A549 (cell line): Measurements from ENCODE around the gene TPD52L1. TPM values are rescaled to one million over a fixed set of nuclear protein-coding genes. Genes with fewer than 3 reads are reported as not detected.

ENCODE experiments used
- ATAC-seq, 2 experiments: fragments of 200-7000 bp in 1 of 2; fragments of >200 bp in 1 of 2; cut with Nextera tagmentation in 1 of 2; cut with Tn5 transposase in 1 of 2; 3 replicates each; pipeline versions ENCODE4 v1.8.0 to v1.9.1; 2018 to 2020; ENCODE audit warnings: mild to moderate bottlenecking in 1 of 2, moderate library complexity in 1 of 2
- CTCF ChIA-PET: fragments of 300-600 bp; sonication (Branson Sonifier 250); formaldehyde crosslinking; extraction: SDS; loops from one replicate; lab custom pipeline; 2021; ENCODE audit warnings: antibody characterized with exemption, inconsistent platforms; lab: Yijun Ruan, JAX
- POLR2A ChIA-PET: fragments of 350-600 bp; formaldehyde crosslinking; extraction: SDS; loops from one replicate; lab custom pipeline; 2021; ENCODE audit warnings: antibody characterized with exemption, inconsistent platforms; lab: Yijun Ruan, JAX
- DNase-seq, 2 experiments: peaks; one replicate each; pipeline versions ENCODE4 v3.0.0 to v3.0.0-alpha.2; 2011 to 2016; ENCODE audit warnings: low read depth in 1 of 2, low spot score in 1 of 2
- FAIRE-seq: peaks from 2 replicates; lab custom pipeline; 2011; peaks lifted over from hg19 to GRCh38; lab: Jason Lieb, UNC
- H3K27ac ChIP-seq, 2 experiments: fragments of >200 bp; sonication (Bioruptor Twin); formaldehyde crosslinking; 3 replicates each; pipeline ENCODE4 v1.5.1; 2016 to 2017
- H3K4me1 ChIP-seq: fragments of >200 bp; sonication (Bioruptor Twin); formaldehyde crosslinking; 3 replicates; pipeline ENCODE4 v1.6.1; 2016
- H3K4me2 ChIP-seq: fragments of >200 bp; sonication (Bioruptor Twin); formaldehyde crosslinking; 3 replicates; pipeline ENCODE4 v1.6.1; 2016
- H3K4me3 ChIP-seq: fragments of >200 bp; sonication (Bioruptor Twin); formaldehyde crosslinking; 3 replicates; pipeline ENCODE4 v1.5.1; 2016
- H3K9me3 ChIP-seq: fragments of >200 bp; sonication (Bioruptor Twin); formaldehyde crosslinking; 3 replicates; pipeline ENCODE4 v1.6.1; 2016
- ATOH8 ChIP-seq: fragments of 250-450 bp; sonication (Bioruptor Pico); IDR thresholded peaks from 2 replicates; pipeline ENCODE4 v1.5.0; 2020; ENCODE audit warnings: low read depth, mild to moderate bottlenecking, moderate library complexity
- CEBPB ChIP-seq, 2 experiments: fragments of >200 bp in 1 of 2; sonication (Bioruptor Twin) in 1 of 2; formaldehyde crosslinking in 1 of 2; IDR thresholded peaks; 2 replicates each; pipeline ENCODE4 v1.6.1; 2012 to 2016
- CHD4 ChIP-seq: fragments of 200-600 bp; sonication (generic); IDR thresholded peaks from 2 replicates; pipeline ENCODE4 v1.6.1; 2016; ENCODE audit warnings: antibody characterized with exemption, mild to moderate bottlenecking, borderline replicate concordance
- E2F6 ChIP-seq: IDR thresholded peaks from 2 replicates; pipeline ENCODE4 v1.6.1; 2012; ENCODE audit warnings: low read depth, borderline replicate concordance
- ELK1 ChIP-seq: fragments of 150-350 bp; IDR thresholded peaks from 2 replicates; pipeline ENCODE4 v1.6.1; 2014; ENCODE audit warnings: low read depth, mild to moderate bottlenecking, low read length
- EP300 ChIP-seq, 2 experiments: fragments of >200 bp; sonication (Bioruptor Twin); formaldehyde crosslinking; IDR thresholded peaks; 2 replicates in 1 of 2; 3 replicates in 1 of 2; pipeline ENCODE4 v1.6.1; 2016 to 2017
- ESRRA ChIP-seq: fragments of 150-350 bp; IDR thresholded peaks from 2 replicates; pipeline ENCODE4 v1.6.1; 2014; ENCODE audit warnings: mild to moderate bottlenecking, low read length, borderline replicate concordance
- FOSB ChIP-seq: fragments of 250-450 bp; sonication (Bioruptor Pico); IDR thresholded peaks from 2 replicates; pipeline ENCODE4 v1.5.0; 2020; ENCODE audit warnings: mild to moderate bottlenecking, moderate library complexity
- FOSL2 ChIP-seq, 2 experiments: fragments of 450-650 bp in 1 of 2; fragments of >200 bp in 1 of 2; sonication (Bioruptor Twin) in 1 of 2; formaldehyde crosslinking; IDR thresholded peaks; 2 replicates each; pipeline versions ENCODE4 v1.5.0 to v1.6.1; 2016 to 2020; ENCODE audit warnings: mild to moderate bottlenecking in 1 of 2, moderate library complexity in 1 of 2
- HEYL ChIP-seq: fragments of 250-450 bp; sonication (Bioruptor Pico); IDR thresholded peaks from 2 replicates; pipeline ENCODE4 v1.8.0; 2021; ENCODE audit warnings: mild to moderate bottlenecking, moderate library complexity
- HOXA7 ChIP-seq: fragments of 250-450 bp; sonication (Bioruptor Pico); IDR thresholded peaks from 2 replicates; pipeline ENCODE4 v1.5.0; 2020; ENCODE audit warnings: mild to moderate bottlenecking, moderate library complexity
- HOXB5 ChIP-seq: fragments of 250-450 bp; sonication (Bioruptor Pico); IDR thresholded peaks from 2 replicates; pipeline ENCODE4 v1.5.0; 2020; ENCODE audit warnings: mild to moderate bottlenecking, moderate library complexity
- KDM1A ChIP-seq: fragments of 200-600 bp; sonication (generic); IDR thresholded peaks from 2 replicates; pipeline ENCODE4 v1.6.1; 2016; ENCODE audit warnings: low read depth, mild to moderate bottlenecking
- KDM5A ChIP-seq: fragments of 200-600 bp; sonication (generic); IDR thresholded peaks from 2 replicates; pipeline ENCODE4 v1.6.1; 2016; ENCODE audit warnings: antibody characterized with exemption, mild to moderate bottlenecking
- MAFK ChIP-seq: fragments of 450-650 bp; IDR thresholded peaks from 2 replicates; pipeline ENCODE4 v1.6.1; 2014; ENCODE audit not compliant: partially characterized antibody
- MAX ChIP-seq: IDR thresholded peaks from 2 replicates; pipeline ENCODE4 v1.6.1; 2012
- MAZ ChIP-seq: fragments of 150-350 bp; IDR thresholded peaks from 2 replicates; pipeline ENCODE4 v1.6.1; 2014; ENCODE audit warnings: antibody characterized with exemption, low read depth, low read length, borderline replicate concordance
- MYC ChIP-seq: IDR thresholded peaks from 2 replicates; pipeline ENCODE4 v1.6.1; 2012; ENCODE audit warnings: mild to moderate bottlenecking, inconsistent platforms, low read length, improper control_type of control experiment, borderline replicate concordance
- NFE2L2 ChIP-seq: fragments of 150-350 bp; conservative IDR thresholded peaks from 2 replicates; pipeline ENCODE4 v1.6.1; 2014; ENCODE audit warnings: low read length
- NR3C1 ChIP-seq: fragments of >200 bp; sonication (Bioruptor Twin); formaldehyde crosslinking; IDR thresholded peaks from 3 replicates; pipeline ENCODE4 v1.6.1; 2017
- PHF8 ChIP-seq: fragments of 200-600 bp; sonication (generic); IDR thresholded peaks from 2 replicates; pipeline ENCODE4 v1.6.1; 2016; ENCODE audit warnings: low read depth, mild to moderate bottlenecking, antibody characterized with exemption, moderate library complexity, borderline replicate concordance
- POLR2A ChIP-seq: IDR thresholded peaks from 2 replicates; pipeline ENCODE4 v1.6.1; 2012; ENCODE audit warnings: mild to moderate bottlenecking, low read length
- RARB ChIP-seq: fragments of 250-450 bp; sonication (Bioruptor Pico); IDR thresholded peaks from 2 replicates; pipeline ENCODE4 v1.8.0; 2021; ENCODE audit warnings: mild to moderate bottlenecking, moderate library complexity
- REST ChIP-seq: fragments of 200-600 bp; sonication (generic); IDR thresholded peaks from 2 replicates; pipeline ENCODE4 v1.6.1; 2016; ENCODE audit warnings: antibody characterized with exemption, mild to moderate bottlenecking, moderate library complexity
- RNF2 ChIP-seq: fragments of 200-600 bp; sonication (generic); IDR thresholded peaks from 2 replicates; pipeline ENCODE4 v1.6.1; 2016; ENCODE audit warnings: low read depth, mild to moderate bottlenecking, antibody characterized with exemption, moderate library complexity, borderline replicate concordance
- ZFP36 ChIP-seq: fragments of 450-650 bp; IDR thresholded peaks from 2 replicates; pipeline ENCODE4 v1.6.1; 2014; ENCODE audit warnings: borderline replicate concordance; ENCODE audit not compliant: partially characterized antibody
- ZNF302 ChIP-seq: fragments of 250-450 bp; sonication (Bioruptor Pico); IDR thresholded peaks from 2 replicates; pipeline ENCODE4 v1.9.0; 2021; ENCODE audit warnings: inconsistent platforms, mild to moderate bottlenecking, moderate library complexity
- WGBS: methylation state at CpG from one replicate; pipeline ENCODE4 v1.1.6; 2017; ENCODE audit errors: missing lambda C conversion rate; 5-methylcytosine and 5-hydroxymethylcytosine counted together
- polyA plus RNA-seq, 4 experiments: library from polyadenylated mRNA; depleted of rRNA in 3 of 4; stranded (reverse); fragments of >200 nt; fragmentation: RNase III in 1 of 4; extraction: RNeasy Plus Mini Kit Qiagen cat#74134 plus additional on column Dnase treatment in 1 of 4; gene quantifications; 2 replicates in 3 of 4; 3 replicates in 1 of 4; pipeline ENCODE4 v1.2.3, GENCODE V29; 2011 to 2017

The TPD52L1 gene
- polyA plus RNA-seq, 2 of the 4 experiments (the other 2 are of a cell fraction): 90.1 to 144 TPM

GRCh38 chr6:125129354-125129753 lies 24.2 kb upstream of the TPD52L1 start:
- Histone ChIP-seq H3K4me1 (peaks cover 4% of the 10 kb centered on the region), H3K4me3 (no peak overlapping the region), H3K27ac (no peak overlapping the region), H3K9me3 (no peaks in the 10 kb centered on the region), H3K4me2 (no peak overlapping the region)
- DNase-seq: no peak
- no peak for ATAC-seq
- TF ChIP-seq FOSL2 (IDR thresholded peaks at IDR 0.05): no peak
- TF ChIP-seq FOSL2 (CRISPR knock-in tag; IDR thresholded peaks at IDR 0.05): no peak
- no peak for TF ChIP-seq ZNF302 (CRISPR knock-in tag)
- no peak for TF ChIP-seq POLR2A
- TF ChIP-seq E2F6: no peak
- TF ChIP-seq MYC: no peak
- no peak for TF ChIP-seq MAZ
- no peak for TF ChIP-seq HEYL (CRISPR knock-in tag)
- TF ChIP-seq ZFP36: no peak
- no peak for TF ChIP-seq CHD4
- TF ChIP-seq NR3C1: no peak
- TF ChIP-seq RNF2: no peak
- TF ChIP-seq ATOH8: no peak
- TF ChIP-seq FOSB (CRISPR knock-in tag): no peak
- no peak for TF ChIP-seq ESRRA
- no peak for TF ChIP-seq NFE2L2
- TF ChIP-seq KDM5A: no peak
- TF ChIP-seq HOXB5 (CRISPR knock-in tag): no peak
- no peak for TF ChIP-seq RARB (CRISPR knock-in tag)
- no peak for FAIRE-seq
- ChIA-PET POLR2A (no interaction called here), CTCF (no interaction called here)
- 70% methylated on average over 4 of the region's 4 CpGs for WGBS

GRCh38 chr6:125132058-125132457 lies 21.5 kb upstream of the TPD52L1 start:
- WGBS: 21% methylated on average over 1 of the region's 1 CpG
- ChIA-PET CTCF (interaction anchor here (0.6 kb wide), 1 partner anchor 248 kb away, joined by 3 read pairs; no protein-coding TSS in a partner anchor), POLR2A (no interaction called here)
- Histone ChIP-seq H3K4me1 (no peaks in the 10 kb centered on the region), H3K27ac (no peak overlapping the region), H3K9me3 (no peaks in the 10 kb centered on the region), H3K4me3 (no peak overlapping the region), H3K4me2 (no peak overlapping the region)
- ATAC-seq (no peak), DNase-seq (no peak), FAIRE-seq (no peak)
- no peak for TF ChIP-seq MAZ
- no peak for TF ChIP-seq MAX
- no peak for TF ChIP-seq MAFK
- no peak for TF ChIP-seq ELK1
- no peak for TF ChIP-seq KDM1A
- no peak for TF ChIP-seq PHF8
- TF ChIP-seq EP300 (IDR thresholded peaks at IDR 0.05): no peak
- no peak for TF ChIP-seq CEBPB (IDR thresholded peaks at IDR 0.05)
- no peak for TF ChIP-seq REST
- TF ChIP-seq HOXA7 (CRISPR knock-in tag): no peak
- TF ChIP-seq KDM5A: no peak
- TF ChIP-seq, all 56 proteins: peak for 0
